Measurements from ENCODE around the gene C12orf56.

- TF ChIP-seq EP300 (IDR thresholded peaks at IDR 0.05) (no peak), CTCF (IDR thresholded peaks at IDR 0.05) (no peak), POLR2A (IDR thresholded peaks at IDR 0.05) (no peak)
Measured at GRCh38 chr12:64253356-64253755, 137.2 kb downstream of the C12orf56 start.

All from sigmoid colon (tissue), 4 donors.